ENCODE data around the gene PAQR9. TPM values are rescaled to one million over a fixed set of nuclear protein-coding genes. Genes with fewer than 3 reads are reported as not detected.

The PAQR9 gene
- total and polyA plus RNA-seq, 2 of the 13 experiments (the other 11 are each of a cell fraction or from before 2014, with no cell fraction given): 3.7 to 10.3 TPM

DNA sequence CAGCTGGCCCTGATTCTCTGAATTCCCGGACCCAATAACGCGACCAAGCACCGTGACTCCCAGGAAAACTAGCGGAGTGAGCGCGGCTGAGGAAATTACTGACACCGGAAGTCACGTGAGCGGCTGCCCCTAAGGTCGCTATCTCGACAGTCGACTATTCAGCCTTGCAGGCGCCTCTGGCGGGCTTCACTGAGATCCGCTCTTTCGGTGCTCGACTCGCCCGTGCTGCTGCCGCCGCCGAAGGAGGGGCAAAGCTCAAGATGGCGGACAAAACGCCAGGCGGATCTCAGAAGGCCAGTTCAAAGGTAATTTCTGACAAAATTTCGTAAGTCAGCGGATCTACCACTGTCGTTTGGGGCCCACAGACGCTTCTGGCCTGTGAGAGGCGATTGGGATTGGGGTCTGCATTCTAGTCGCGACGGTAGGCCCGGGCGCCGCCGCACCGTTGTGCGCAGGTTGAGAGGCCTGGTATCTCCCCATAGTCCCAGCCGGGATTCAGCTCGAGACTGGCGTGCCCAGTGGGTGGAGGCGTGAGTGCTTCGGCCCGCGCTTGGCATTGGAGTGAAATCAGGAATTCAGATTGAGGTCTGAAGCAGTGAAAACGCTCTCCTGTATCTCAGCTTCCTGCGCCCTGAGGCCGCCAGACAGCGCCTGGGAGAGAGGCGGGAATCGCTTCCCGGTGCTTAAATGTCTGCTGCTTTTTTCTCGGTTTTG is 38.1 kb upstream of the PAQR9 start, which contains the start of gene U2SURP (continued):
- TF ChIP-seq ZNF879 (CRISPR knock-in tag; IDR thresholded peaks at IDR 0.05) (no peak), ZMYM3 (CRISPR knock-in tag; IDR thresholded peaks at IDR 0.05) (peak; percentile 30; the same call in 1 of the 2 replicates), ZNF878 (CRISPR knock-in tag; IDR thresholded peaks at IDR 0.05) (peak; percentile 28; the same call in 1 of the 2 replicates), ZNF337 (CRISPR knock-in tag; IDR thresholded peaks at IDR 0.05; ENCODE audit: borderline replicate concordance, low read depth) (no peak), ZNF10 (CRISPR knock-in tag; IDR thresholded peaks at IDR 0.05; ENCODE audit: borderline replicate concordance, low read depth) (no peak), TOPORS (CRISPR knock-in tag; IDR thresholded peaks at IDR 0.05) (peak; percentile 49; the same call in 1 of the 2 replicates), ZNF256 (CRISPR knock-in tag; conservative IDR thresholded peaks at IDR 0.05) (no peak), ZNF775 (CRISPR knock-in tag; IDR thresholded peaks at IDR 0.05; ENCODE audit: borderline replicate concordance) (peak; percentile 82), ZNF253 (CRISPR knock-in tag; IDR thresholded peaks at IDR 0.05; ENCODE audit: borderline replicate concordance) (peak; percentile 69; the same call in 1 of the 2 replicates), SSRP1 (CRISPR knock-in tag; IDR thresholded peaks at IDR 0.05) (no peak), ZNF670 (CRISPR knock-in tag; IDR thresholded peaks at IDR 0.05; ENCODE audit: borderline replicate concordance) (peak; percentile 96; the same call in 1 of the 2 replicates)
- TF ChIP-seq, protein P1, sequence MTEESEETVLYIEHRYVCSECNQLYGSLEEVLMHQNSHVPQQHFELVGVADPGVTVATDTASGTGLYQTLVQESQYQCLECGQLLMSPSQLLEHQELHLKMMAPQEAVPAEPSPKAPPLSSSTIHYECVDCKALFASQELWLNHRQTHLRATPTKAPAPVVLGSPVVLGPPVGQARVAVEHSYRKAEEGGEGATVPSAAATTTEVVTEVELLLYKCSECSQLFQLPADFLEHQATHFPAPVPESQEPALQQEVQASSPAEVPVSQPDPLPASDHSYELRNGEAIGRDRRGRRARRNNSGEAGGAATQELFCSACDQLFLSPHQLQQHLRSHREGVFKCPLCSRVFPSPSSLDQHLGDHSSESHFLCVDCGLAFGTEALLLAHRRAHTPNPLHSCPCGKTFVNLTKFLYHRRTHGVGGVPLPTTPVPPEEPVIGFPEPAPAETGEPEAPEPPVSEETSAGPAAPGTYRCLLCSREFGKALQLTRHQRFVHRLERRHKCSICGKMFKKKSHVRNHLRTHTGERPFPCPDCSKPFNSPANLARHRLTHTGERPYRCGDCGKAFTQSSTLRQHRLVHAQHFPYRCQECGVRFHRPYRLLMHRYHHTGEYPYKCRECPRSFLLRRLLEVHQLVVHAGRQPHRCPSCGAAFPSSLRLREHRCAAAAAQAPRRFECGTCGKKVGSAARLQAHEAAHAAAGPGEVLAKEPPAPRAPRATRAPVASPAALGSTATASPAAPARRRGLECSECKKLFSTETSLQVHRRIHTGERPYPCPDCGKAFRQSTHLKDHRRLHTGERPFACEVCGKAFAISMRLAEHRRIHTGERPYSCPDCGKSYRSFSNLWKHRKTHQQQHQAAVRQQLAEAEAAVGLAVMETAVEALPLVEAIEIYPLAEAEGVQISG (CRISPR knock-in tag; IDR thresholded peaks at IDR 0.05): peak; percentile 91
- TF ChIP-seq, protein P2, sequence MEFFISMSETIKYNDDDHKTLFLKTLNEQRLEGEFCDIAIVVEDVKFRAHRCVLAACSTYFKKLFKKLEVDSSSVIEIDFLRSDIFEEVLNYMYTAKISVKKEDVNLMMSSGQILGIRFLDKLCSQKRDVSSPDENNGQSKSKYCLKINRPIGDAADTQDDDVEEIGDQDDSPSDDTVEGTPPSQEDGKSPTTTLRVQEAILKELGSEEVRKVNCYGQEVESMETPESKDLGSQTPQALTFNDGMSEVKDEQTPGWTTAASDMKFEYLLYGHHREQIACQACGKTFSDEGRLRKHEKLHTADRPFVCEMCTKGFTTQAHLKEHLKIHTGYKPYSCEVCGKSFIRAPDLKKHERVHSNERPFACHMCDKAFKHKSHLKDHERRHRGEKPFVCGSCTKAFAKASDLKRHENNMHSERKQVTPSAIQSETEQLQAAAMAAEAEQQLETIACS (CRISPR knock-in tag; IDR thresholded peaks at IDR 0.05): no peak
- TF ChIP-seq, protein P3, sequence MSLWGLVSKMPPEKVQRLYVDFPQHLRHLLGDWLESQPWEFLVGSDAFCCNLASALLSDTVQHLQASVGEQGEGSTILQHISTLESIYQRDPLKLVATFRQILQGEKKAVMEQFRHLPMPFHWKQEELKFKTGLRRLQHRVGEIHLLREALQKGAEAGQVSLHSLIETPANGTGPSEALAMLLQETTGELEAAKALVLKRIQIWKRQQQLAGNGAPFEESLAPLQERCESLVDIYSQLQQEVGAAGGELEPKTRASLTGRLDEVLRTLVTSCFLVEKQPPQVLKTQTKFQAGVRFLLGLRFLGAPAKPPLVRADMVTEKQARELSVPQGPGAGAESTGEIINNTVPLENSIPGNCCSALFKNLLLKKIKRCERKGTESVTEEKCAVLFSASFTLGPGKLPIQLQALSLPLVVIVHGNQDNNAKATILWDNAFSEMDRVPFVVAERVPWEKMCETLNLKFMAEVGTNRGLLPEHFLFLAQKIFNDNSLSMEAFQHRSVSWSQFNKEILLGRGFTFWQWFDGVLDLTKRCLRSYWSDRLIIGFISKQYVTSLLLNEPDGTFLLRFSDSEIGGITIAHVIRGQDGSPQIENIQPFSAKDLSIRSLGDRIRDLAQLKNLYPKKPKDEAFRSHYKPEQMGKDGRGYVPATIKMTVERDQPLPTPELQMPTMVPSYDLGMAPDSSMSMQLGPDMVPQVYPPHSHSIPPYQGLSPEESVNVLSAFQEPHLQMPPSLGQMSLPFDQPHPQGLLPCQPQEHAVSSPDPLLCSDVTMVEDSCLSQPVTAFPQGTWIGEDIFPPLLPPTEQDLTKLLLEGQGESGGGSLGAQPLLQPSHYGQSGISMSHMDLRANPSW (CRISPR knock-in tag; IDR thresholded peaks at IDR 0.05; ENCODE audit: borderline replicate concordance): peak; percentile 69
- TF ChIP-seq, protein P4, sequence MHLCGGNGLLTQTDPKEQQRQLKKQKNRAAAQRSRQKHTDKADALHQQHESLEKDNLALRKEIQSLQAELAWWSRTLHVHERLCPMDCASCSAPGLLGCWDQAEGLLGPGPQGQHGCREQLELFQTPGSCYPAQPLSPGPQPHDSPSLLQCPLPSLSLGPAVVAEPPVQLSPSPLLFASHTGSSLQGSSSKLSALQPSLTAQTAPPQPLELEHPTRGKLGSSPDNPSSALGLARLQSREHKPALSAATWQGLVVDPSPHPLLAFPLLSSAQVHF (CRISPR knock-in tag; IDR thresholded peaks at IDR 0.05): 0 out of 2 replicates have a peak, but pooled peaks have one; percentile 44
- TF ChIP-seq, protein P5, sequence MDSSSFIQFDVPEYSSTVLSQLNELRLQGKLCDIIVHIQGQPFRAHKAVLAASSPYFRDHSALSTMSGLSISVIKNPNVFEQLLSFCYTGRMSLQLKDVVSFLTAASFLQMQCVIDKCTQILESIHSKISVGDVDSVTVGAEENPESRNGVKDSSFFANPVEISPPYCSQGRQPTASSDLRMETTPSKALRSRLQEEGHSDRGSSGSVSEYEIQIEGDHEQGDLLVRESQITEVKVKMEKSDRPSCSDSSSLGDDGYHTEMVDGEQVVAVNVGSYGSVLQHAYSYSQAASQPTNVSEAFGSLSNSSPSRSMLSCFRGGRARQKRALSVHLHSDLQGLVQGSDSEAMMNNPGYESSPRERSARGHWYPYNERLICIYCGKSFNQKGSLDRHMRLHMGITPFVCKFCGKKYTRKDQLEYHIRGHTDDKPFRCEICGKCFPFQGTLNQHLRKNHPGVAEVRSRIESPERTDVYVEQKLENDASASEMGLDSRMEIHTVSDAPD (CRISPR knock-in tag; IDR thresholded peaks at IDR 0.05): no peak; the same call in 1 of the 2 replicates
- TF ChIP-seq, protein P6, sequence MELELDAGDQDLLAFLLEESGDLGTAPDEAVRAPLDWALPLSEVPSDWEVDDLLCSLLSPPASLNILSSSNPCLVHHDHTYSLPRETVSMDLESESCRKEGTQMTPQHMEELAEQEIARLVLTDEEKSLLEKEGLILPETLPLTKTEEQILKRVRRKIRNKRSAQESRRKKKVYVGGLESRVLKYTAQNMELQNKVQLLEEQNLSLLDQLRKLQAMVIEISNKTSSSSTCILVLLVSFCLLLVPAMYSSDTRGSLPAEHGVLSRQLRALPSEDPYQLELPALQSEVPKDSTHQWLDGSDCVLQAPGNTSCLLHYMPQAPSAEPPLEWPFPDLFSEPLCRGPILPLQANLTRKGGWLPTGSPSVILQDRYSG (CRISPR knock-in tag; IDR thresholded peaks at IDR 0.05): no peak
